GM19397 (cell line): ENCODE data around the gene SPATA20.

Experiments used
- ATAC-seq: cut with Tn5 transposase; IDR thresholded peaks from one replicate; pipeline ENCODE4 v1.9.1; 2021; ENCODE audit warnings: mild to moderate bottlenecking, moderate library complexity; ENCODE audit not compliant: unreplicated experiment

The SPATA20 gene

DNA sequence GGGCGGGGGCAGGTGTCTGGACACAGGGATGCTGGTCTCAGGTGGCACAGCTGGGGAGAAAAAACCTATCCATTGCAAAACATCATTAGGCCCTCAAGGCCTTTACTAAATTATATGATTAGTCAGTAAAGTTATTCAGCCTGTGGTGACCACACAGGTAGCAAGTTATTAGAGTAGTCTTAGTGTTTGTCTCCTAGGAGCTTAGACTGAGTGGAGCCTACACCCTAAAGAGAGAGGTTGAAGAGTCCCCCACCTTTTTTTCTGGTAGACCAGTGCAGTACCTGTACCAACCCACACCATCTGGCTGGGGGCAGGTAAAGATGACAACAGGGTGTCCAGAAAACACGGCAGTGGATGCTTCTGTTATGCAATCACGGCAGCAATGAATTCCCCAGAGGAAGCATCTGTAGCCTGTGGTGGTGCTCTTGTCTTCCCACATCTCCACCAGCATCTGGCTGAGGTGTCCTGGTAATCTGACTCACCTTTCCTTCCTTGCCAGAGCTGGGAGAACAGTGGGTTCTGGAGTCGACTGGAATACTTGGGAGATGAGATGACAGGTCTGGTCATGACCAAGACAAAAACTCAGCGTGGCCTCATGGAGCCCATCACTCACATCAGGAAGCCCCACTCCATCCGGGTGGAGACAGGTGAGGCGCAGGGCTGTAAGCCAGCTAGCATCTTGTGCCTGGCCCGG lies 27.7 kb upstream of the SPATA20 start:
- ATAC-seq = no peak

DNA sequence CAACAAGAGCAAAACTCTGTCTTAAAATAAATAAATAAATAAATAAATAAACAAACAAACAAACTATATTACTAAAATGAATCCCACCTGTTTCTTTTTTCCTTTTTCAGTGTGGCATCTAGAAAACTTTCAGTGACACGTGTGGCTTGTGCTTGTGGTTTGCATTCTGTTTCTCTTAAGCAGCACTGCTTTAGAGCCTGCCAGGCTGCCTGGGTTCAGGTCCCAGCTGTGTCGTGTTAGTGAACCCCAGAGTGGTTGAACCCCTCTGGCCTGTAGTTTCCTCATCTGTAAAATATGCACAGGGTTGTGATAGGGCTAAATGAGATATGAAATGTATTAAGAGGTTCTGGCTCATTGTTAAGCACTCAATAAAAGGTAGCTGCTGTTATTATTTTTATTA lies 26.5 kb upstream of the SPATA20 start:
- ATAC-seq = no peak

DNA sequence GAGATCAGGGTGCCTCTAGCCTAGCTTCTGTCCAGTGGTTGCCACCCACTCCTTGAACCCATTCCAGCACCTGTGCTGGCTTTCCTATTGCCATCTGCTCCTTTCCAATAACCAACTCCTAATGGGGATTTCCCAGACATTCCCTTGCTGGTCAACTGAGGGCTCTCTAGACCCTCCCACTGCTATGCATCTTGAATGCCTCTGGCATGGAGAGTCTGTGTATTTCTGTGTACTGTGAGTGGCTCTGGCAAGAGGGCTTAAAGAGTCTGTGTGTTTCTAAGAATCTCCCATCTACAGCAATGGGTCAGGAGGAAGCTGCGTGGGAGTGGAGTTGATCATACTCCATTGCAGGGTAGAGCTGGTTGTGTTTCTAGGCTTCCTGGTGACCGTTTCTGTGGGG lies 25.5 kb upstream of the SPATA20 start:
- no peak for ATAC-seq

DNA sequence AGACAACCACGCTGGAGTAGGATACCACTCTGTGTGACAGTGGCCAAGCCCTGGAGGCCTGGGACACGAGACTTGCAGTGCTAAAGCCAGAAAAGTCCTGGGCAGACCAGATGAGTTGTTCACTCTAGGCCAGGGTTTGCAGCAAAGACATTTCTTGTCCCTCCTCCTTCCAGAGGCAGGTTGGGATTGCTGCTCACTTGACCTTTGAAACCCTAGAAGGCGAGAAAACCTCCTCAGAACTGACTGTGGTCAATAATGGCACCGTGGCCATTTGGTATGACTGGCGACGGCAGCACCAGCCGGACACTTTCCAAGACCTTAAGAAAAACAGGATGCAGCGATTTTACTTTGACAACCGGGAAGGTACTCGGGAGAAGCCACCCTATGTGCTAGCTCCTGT lies 24.2 kb upstream of the SPATA20 start:
- no peak for ATAC-seq

DNA sequence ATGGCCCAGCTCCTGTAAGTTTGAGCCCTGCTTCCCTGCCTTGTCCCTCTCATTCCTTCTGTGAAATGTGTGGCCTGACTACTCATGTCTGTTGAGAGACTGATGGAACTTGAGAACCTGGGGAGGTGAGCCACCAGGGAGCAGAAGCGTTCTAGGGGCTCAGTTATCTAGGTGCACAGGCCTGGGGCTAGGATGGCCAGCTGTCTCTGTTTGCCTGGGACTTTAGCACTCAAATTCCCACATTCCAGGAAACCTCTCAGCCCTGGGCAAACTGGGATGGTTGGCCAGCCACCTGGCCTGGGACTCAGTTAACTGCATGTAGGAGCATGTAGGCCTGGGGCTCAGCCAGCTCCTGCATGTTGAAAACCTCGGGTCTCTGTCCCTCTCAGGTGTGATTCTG lies 23.8 kb upstream of the SPATA20 start:
- ATAC-seq = no peak

DNA sequence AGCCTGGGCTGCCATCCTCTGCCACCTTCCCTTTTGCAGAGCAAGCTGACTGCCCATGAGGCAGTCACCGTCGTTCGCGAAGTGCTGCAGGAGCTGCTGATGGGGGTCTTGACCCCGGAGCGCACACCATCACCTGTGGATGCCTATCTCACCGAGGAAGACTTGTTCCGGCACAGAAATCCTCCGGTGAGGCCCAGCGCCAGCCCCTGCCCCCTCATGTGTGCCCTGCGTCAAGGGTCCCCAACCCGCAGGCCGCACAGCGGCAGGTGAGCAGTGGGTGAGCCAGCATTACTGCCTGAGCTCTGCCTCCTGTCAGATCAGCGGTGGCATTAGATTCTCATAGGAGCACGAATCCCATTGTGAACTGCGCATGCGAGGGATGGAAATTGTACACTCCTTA lies 22.1 kb upstream of the SPATA20 start:
- ATAC-seq = no peak

DNA sequence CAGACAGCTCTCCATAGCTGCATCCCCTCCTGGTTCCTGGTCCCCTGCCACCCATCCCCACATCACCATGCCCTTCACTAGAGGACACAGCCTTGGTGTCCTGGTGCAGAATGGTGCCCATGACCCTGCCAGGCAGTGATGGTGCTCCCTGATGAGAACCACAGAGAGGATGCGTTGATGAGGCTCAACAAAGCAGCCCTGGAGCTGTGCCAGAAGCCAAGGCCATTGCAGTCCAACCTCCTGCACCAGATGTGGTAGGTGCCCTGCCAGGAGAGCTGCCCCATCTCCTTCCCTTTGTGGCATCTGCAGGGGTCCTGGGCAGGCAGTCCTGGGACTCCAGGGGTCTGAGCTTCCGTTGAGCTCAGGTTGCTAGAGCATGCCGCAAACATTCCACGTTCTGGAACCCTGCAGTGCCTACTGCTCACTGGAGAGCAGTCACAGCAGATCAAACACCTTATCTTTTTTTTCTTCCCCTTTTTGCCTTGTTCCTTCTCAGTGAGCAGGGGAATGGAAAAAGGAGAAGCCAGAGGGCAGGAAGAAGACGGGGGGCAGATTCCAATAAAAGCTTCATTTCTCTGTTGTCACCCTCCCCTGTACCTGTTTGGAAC lies 19.7 kb upstream of the SPATA20 start:
- no peak for ATAC-seq

DNA sequence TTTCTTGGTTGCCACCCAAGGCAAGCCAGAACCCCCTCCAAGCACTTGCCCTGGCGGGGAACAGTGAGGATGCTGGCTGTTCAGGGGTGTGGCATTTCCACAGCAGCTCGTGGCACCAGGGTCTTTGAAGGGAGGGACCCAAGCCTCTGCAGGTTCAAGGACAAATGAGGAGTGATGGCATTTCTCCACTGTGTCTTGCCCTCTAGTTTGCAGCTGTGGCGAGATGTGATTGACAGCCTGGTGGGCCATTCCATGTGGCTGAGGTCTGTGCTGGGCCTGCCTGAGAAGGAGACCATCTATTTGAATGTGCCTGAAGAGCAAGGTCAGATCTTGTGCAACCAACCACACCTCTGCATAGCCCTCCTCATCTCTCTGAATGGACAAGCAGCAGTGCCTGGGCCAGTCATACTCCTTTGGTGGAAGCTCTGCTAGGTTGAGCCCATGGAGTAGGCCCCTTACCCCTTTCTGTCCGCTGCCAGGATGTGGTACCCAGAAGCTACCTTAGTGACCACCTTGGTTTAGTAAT lies 19.0 kb upstream of the SPATA20 start:
- no peak for ATAC-seq

DNA sequence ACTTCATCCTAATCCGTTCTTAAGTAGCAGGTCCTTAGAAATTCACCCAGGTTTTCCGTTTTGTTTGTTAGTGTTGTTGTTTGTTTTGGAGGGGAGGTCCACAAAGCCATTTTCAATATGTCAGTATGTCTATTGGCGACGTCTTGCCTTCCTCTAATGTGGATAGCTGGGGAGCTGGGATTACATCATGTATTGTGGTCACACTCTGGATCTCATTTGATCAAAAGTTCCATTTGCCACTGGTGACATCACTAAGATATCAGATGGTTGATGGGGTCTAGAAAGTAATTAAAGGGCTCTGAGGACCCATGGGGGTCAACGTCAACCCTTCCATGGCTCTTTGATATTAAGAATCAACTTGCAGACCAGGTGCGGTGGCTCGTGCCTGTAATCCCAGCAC lies 17.1 kb upstream of the SPATA20 start:
- ATAC-seq = no peak

DNA sequence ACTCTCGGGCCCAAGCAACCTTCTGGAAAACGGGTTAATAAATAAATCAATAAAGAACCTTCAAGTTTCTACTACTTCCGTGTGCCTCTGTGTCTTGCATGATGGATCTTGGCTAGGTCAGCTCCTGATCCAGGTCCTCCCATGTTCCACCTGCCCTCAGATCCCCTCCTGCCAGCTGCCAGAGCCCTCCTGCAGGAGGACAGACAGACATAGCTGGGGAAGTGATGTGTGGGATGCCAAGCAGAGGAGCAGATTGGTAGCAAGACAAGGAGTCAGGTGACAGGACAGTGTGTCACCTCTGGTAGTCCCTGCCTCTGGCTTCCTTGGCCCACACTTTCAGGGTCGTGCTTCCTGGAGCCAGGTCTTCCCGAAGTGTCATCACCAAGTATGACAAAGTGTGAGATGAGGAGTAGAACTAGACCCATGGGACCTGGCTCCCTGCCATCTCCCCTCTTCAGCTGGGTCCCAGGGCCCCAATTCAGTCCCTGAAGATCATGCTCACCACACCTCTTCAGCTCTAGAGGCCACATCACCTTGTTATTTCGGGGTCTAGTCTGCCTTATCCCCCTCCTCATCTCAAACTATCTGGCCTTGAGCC lies 15.4 kb upstream of the SPATA20 start:
- no peak for ATAC-seq

DNA sequence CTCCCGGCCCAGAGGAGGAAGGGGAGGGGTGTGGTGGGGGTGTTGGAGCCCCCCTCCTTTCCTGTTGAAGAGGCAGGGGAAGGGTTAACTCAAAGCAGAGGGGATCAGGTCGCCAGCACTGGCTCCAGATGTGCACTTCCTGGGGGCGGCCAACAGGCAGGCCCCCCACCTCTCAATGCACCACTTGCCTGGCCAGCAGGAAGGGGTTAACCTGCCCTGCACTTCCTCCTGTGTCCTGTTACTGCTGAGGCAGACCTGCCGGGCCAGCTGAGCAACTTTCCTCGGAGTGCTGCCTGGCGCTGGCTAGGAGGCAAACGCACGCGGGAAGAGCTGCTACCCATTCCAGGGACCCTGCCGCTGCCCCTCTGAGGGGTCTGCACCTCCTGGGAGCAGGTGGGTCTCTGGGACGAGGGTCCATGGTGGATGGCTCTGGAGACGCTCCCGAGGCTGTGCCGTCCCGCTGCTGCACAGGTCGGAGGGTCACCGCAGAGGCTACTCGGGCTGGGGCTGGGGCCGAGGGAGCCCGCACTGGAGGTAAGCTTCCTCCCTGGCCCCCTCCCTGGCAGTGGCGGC lies 14.4 kb upstream of the SPATA20 start, which contains the start of gene EPN3:
TSS of gene EPN3 (plus strand) at position 284 of the 573 bp plus-strand sequence. CDS start 3,822 bp downstream, outside the sequence.
- no peak for ATAC-seq

DNA sequence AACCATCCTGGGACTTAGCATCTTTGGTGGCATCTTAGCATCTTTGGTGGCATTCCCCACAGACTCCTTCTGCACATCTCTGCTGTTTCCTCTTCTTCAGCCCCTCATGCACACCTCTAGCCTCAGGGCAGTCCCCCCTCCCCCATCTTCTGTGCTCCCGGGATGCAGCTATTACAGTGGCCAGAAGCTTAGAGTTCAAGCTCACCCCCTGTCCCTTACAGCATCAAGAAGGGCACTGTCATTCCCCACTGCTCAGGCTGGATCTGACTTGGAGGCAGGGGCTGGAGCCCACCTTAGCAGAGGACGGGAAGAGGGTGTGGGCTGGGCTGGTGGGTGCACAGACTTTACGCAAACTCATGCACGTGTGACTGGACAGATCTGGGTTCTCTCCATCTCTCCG lies 13.8 kb upstream of the SPATA20 start:
- no peak for ATAC-seq

DNA sequence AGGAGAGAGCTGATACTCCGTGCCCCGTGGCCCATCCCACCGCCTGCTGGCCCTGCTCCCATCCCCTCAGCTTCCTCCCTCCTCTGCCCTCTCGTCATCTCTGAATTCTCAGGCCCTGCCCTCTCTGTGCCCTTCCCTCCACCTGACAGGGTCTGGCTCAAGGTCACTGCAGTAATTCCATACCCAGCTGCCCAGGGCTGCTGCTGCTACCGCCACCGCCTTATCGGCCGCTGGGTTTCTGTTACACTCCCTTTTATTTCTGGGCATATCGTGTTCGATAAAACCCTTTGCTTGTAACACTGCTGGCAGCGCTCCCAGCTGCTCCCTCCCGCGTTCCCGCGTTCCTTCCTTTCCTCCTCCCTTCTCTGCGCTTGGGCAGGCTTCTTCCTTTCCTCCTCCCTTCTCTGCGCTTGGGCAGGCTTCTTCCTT lies 13.2 kb upstream of the SPATA20 start:
- ATAC-seq = no peak

DNA sequence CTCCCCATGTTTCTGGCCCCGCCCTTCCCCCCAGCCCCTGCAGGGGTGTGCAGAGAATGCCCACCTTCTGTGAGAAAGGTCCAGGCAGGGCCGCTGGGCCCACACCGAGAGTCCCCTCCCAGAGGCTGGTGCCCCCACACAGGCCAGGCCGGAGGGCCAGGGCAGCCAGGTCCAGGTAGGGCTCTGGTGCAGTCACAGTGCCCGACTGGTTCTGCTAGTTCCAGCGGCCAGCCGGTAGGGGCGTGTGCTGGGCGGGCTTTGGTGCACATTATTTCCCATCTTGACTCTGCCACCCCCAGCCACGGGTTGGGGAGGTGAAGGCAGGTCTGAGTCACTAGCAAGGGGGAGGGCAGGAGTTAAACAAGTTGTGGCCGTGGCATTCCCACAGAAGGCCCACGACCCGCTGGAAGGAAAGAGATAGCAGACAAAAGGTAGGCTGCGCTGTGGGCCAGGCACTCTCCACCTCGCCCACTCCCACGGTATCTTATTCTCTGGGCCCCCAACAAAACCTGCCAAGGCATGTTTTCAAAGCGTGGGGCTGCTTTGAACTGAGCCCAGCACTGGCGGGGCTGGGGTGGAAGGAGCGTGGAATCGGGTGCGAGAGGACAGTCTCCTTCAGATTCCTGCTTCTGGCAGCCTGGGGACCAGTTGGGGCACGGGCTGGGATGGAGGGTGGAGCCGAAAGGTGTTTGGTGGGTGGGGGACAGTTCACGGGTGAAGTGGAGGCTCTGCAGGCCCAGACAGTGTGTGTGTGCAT lies 12.6 kb upstream of the SPATA20 start:
- no peak for ATAC-seq

DNA sequence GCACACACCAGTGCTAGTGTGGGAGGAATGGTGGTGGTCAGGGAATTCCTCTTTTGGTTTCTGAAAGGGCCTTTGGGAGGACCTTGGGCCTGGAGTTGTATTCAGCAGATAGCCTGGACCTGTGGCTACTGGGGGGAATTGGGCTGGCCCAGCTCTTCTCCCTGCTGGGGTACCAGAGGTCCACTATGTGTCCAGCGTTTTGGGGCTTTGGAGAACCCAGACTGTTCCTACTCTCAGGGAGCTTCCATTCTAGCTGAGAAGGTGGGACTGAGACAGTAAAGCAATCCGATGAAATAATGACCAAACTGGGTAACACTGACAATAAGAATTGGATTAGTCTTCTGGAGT lies 12.0 kb upstream of the SPATA20 start:
- ATAC-seq = no peak

DNA sequence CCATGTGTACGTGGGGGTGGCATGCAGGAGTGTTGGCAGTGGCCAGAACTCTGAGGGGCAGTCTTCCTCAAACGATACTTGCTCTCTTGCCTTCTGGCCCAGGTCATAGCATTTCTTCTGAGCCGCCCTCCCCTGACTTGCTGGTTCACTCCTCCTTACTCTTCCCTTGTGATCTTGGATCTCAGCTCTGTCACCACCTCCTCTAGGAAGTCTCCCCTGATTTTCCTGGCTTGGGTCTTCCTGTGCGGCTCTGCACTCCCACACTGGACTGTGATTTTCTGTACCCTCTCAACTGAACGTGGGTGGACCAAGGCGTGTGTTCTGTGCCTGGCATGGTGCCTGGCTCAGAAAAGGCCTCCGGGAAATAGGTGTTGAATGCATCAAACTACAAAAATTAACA lies 11.6 kb upstream of the SPATA20 start:
- no peak for ATAC-seq

DNA sequence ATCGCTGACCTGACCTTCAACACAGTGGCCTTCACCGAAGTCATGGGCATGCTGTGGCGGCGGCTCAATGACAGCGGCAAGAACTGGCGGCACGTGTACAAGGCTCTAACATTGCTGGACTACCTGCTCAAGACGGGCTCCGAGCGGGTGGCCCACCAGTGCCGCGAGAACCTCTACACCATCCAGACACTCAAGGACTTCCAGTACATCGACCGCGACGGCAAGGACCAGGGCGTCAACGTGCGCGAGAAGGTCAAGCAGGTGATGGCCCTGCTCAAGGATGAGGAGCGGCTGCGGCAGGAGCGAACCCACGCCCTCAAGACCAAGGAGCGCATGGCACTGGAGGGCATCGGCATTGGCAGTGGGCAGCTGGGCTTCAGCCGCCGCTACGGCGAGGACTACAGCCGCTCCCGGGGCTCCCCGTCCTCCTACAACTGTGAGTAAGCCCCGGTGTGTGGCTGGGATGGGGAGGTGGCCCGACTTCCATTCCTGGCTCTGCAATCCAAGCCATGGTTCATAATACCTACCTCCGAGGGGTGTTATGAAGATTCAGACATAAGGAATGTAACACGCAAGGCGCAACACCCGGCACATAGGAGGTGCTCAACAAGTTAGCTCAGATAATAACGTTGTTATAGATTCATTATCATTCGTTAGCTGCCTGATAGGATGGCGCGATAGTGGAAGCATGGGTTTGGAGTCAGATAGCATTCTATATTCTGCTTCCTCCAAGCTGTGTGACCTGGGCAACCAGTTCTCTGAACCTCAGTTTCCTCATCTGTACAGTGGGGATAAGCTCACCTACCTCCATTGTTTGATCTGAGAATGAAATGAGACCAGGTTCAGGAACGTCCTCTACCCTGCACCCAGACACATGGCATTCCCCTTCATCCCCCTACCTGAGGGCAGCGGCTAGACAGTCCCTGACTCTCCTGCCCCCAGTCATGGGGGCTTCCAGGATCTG lies 10.0 kb upstream of the SPATA20 start:
- ATAC-seq = no peak

DNA sequence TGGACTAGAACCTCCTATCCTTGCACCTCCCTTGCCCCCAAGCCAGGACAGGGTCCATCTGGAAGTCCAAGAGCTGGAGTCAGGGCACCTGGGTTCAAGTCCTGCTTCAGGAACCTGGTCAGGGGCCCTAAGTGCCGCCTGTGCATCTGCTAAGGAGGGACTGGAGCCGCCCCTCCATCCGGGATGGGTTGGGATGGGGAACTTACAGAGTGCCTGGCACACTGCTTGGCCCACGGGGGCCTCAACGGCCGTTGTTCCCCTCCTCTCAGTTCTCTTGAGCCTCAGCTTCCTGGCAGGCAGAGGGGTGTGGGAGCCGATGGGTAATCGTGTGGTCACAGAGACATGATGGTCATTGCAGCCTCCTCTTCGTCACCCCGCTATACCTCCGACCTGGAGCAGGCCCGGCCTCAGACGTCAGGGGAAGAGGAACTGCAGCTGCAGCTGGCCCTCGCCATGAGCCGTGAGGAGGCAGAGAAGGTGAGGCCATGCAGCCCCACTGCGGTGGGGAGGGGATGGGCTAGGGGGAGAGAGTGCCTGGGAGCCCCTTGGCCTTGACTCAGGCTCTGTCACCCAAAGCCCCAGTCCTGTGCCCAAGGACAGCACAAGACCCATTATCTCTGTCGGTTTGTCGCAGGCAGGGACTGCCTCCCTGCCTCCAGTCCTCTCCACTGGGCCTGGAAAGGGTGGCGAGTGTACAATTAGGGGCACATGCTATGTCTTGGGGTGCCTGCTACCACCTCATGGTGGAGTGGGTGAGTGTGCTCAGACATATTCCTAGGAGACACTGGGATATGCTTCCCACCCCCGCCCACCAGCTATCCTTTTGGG lies 9.0 kb upstream of the SPATA20 start:
- ATAC-seq = no peak
